Measurements from ENCODE around the gene C1orf226. TPM values are rescaled to one million over a fixed set of nuclear protein-coding genes. Genes with fewer than 3 reads are reported as not detected.

C1orf226 gene
- total RNA-seq, 1 donor from 2014 or later = 2.7 TPM

GRCh38 chr1:162375463-162375862, 6.1 kb upstream of the C1orf226 start:
- no peak overlapping the region for H3K27ac ChIP-seq
- H3K9me3 ChIP-seq = no peaks in the 10 kb centered on the region
- no peak overlapping the region for H3K4me3 ChIP-seq
- H3K4me1 ChIP-seq = peaks cover 5% of the 10 kb centered on the region
- intact Hi-C loops (cut with DNase I) = no loop called here
- TF ChIP-seq POLR2AphosphoS5 (IDR thresholded peaks at IDR 0.05; ENCODE audit: insufficient read depth in 1 of 2, low read depth in 1 of 2) = no peak
- TF ChIP-seq, protein P1, sequence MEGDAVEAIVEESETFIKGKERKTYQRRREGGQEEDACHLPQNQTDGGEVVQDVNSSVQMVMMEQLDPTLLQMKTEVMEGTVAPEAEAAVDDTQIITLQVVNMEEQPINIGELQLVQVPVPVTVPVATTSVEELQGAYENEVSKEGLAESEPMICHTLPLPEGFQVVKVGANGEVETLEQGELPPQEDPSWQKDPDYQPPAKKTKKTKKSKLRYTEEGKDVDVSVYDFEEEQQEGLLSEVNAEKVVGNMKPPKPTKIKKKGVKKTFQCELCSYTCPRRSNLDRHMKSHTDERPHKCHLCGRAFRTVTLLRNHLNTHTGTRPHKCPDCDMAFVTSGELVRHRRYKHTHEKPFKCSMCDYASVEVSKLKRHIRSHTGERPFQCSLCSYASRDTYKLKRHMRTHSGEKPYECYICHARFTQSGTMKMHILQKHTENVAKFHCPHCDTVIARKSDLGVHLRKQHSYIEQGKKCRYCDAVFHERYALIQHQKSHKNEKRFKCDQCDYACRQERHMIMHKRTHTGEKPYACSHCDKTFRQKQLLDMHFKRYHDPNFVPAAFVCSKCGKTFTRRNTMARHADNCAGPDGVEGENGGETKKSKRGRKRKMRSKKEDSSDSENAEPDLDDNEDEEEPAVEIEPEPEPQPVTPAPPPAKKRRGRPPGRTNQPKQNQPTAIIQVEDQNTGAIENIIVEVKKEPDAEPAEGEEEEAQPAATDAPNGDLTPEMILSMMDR (IDR thresholded peaks at IDR 0.05) = no peak
- no peak for TF ChIP-seq POLR2A (IDR thresholded peaks at IDR 0.05)
- no peaks in the 10 kb centered on the region for H3K36me3 ChIP-seq
- no peaks in the 10 kb centered on the region for H3K27me3 ChIP-seq
- no peak for DNase-seq (ENCODE audit: extremely low spot score in 2 of 2)

- H3K27me3 ChIP-seq = no peaks in the 10 kb centered on the region
- no peaks in the 10 kb centered on the region for H3K9me3 ChIP-seq
- intact Hi-C loops (cut with DNase I) = no loop called here
- H3K4me3 ChIP-seq = no peak within 1 kb of the TSS
- no peak for DNase-seq (ENCODE audit: extremely low spot score in 2 of 2)
- H3K4me1 ChIP-seq = peaks cover 6% of the 10 kb centered on the region
- no peak for TF ChIP-seq POLR2A (IDR thresholded peaks at IDR 0.05)
- TF ChIP-seq POLR2AphosphoS5 (IDR thresholded peaks at IDR 0.05; ENCODE audit: insufficient read depth in 1 of 2, low read depth in 1 of 2) = no peak
- TF ChIP-seq, protein P1 (IDR thresholded peaks at IDR 0.05) = no peak
- no peaks in the 10 kb centered on the region for H3K36me3 ChIP-seq
- H3K27ac ChIP-seq = no peak within 1 kb of the TSS
Measured at GRCh38 chr1:162376691-162377090, 4.8 kb upstream of the C1orf226 start, which contains the start of gene SPATA46. SPATA46 (minus strand) TSS chr1:162376854; CDS start chr1:162376790, 64 bp downstream.

GRCh38 chr1:162380061-162380846, 1.3 kb upstream of the C1orf226 start:
- TF ChIP-seq, protein P1 (IDR thresholded peaks at IDR 0.05) = no peak
- TF ChIP-seq POLR2AphosphoS5 (IDR thresholded peaks at IDR 0.05; ENCODE audit: insufficient read depth in 1 of 2, low read depth in 1 of 2) = no peak
- no peak for TF ChIP-seq POLR2A (IDR thresholded peaks at IDR 0.05)
- Histone ChIP-seq H3K27me3 (no peaks in the 10 kb centered on the region), H3K36me3 (no peaks in the 10 kb centered on the region), H3K4me1 (peaks cover 12% of the 10 kb centered on the region), H3K4me3 (no peak overlapping the region), H3K27ac (no peak overlapping the region), H3K9me3 (no peaks in the 10 kb centered on the region)
- intact Hi-C loops (cut with DNase I) = loop anchor here (10.0 kb wide), 1 partner anchor 325 kb away; no protein-coding TSS in a partner anchor
- DNase-seq (ENCODE audit: extremely low spot score in 2 of 2) = peak; percentile 70 to 80

GRCh38 chr1:162381941-162382750, 618 bp downstream of the C1orf226 start:
- Histone ChIP-seq H3K36me3 (no peaks in the 10 kb centered on the region), H3K27me3 (no peaks in the 10 kb centered on the region), H3K4me3 (no peak overlapping the region), H3K9me3 (no peaks in the 10 kb centered on the region), H3K27ac (peak overlapping the region; percentile 73), H3K4me1 (peaks cover 12% of the 10 kb centered on the region)
- peak; percentile 70 to 74 for DNase-seq (ENCODE audit: extremely low spot score in 2 of 2)
- intact Hi-C loops (cut with DNase I) = loop anchor here (10.0 kb wide), 1 partner anchor 327 kb away; no protein-coding TSS in a partner anchor
- no peak for TF ChIP-seq POLR2A (IDR thresholded peaks at IDR 0.05)
- TF ChIP-seq, protein P1 (IDR thresholded peaks at IDR 0.05) = no peak
- no peak for TF ChIP-seq POLR2AphosphoS5 (IDR thresholded peaks at IDR 0.05; ENCODE audit: insufficient read depth in 1 of 2, low read depth in 1 of 2)

All from vagina (tissue), 2 donors.